GM23338 (cell line): ENCODE measurements around the gene CSNK2B.

Experiments
- CREB1 ChIP-seq: fragments of 250-450 bp; sonication (Bioruptor Pico); IDR thresholded peaks from 2 replicates; pipeline ENCODE4 v1.5.0; 2020; ENCODE audit warnings: low read depth, mild to moderate bottlenecking, moderate library complexity
- CTCF ChIP-seq, 2 experiments: fragments of 200-600 bp in 1 of 2; sonication (generic) in 1 of 2; conservative IDR thresholded peaks; 2 replicates each; pipeline versions ENCODE4 v1.5.1 to v1.6.1; 2016 to 2017; ENCODE audit warnings: antibody characterized with exemption in 2 of 2, low read depth in 2 of 2, mild to moderate bottlenecking in 2 of 2, moderate library complexity in 1 of 2
- EZH2 ChIP-seq: fragments of 200-600 bp; sonication (generic); IDR thresholded peaks from one replicate; pipeline ENCODE4 v1.8.0; 2017; ENCODE audit warnings: antibody characterized with exemption, mild to moderate bottlenecking, low read depth; ENCODE audit not compliant: unreplicated experiment
- EZH2phosphoT487 ChIP-seq: fragments of 200-600 bp; sonication (generic); IDR thresholded peaks from one replicate; pipeline ENCODE4 v1.8.1; 2018; ENCODE audit warnings: antibody characterized with exemption; ENCODE audit not compliant: unreplicated experiment
- NANOG ChIP-seq: IDR thresholded peaks from 2 replicates; pipeline ENCODE4 v1.6.1; 2016; ENCODE audit warnings: antibody characterized with exemption, borderline replicate concordance
- POLR2AphosphoS5 ChIP-seq: IDR thresholded peaks from 2 replicates; pipeline ENCODE4 v1.6.1; 2016; ENCODE audit warnings: antibody characterized with exemption, low read depth
- REST ChIP-seq: IDR thresholded peaks from one replicate; pipeline ENCODE4 v1.6.1; 2018; ENCODE audit warnings: antibody characterized with exemption; ENCODE audit not compliant: unreplicated experiment
- ZNF114 ChIP-seq: fragments of 250-450 bp; sonication (Bioruptor Pico); IDR thresholded peaks from 2 replicates; pipeline ENCODE4 v1.5.0; 2020; ENCODE audit warnings: mild to moderate bottlenecking, moderate library complexity

GRCh38 chr6:31692886-31693285 lies 27.0 kb downstream of the CSNK2B start:
- TF ChIP-seq CTCF (conservative IDR thresholded peaks at IDR 0.05; ENCODE audit: low read depth in 2 of 2), result no peak
- no peak for TF ChIP-seq EZH2
- no peak for TF ChIP-seq CREB1 (CRISPR knock-in tag)
- TF ChIP-seq NANOG, result no peak
- TF ChIP-seq EZH2phosphoT487, result no peak
- TF ChIP-seq REST, result no peak
- no peak for TF ChIP-seq POLR2AphosphoS5
- no peak for TF ChIP-seq ZNF114 (CRISPR knock-in tag)
